H1 (cell line): ENCODE data around the gene AP2A2. TPM values are rescaled to one million over a fixed set of nuclear protein-coding genes. Genes with fewer than 3 reads are reported as not detected.

Experiments used
- CTCF ChIA-PET: fragments of 300-600 bp; sonication (Branson Sonifier 250); formaldehyde crosslinking; loops from one replicate; lab custom pipeline; 2021; ENCODE audit not compliant: partially characterized antibody; lab: Charles Lee
- POLR2A ChIA-PET: fragments of 300-600 bp; sonication (Branson Sonifier 250); formaldehyde crosslinking; loops from one replicate; lab custom pipeline; 2021; ENCODE audit warnings: inconsistent platforms; ENCODE audit not compliant: partially characterized antibody; lab: Charles Lee
- DNase-seq, 2 experiments: peaks; one replicate each; pipeline versions ENCODE4 v3.0.0 to v3.0.0-alpha.2; 2010 to 2022; ENCODE audit warnings: low spot score in 2 of 2, low read depth in 1 of 2, mixed read lengths in 1 of 2
- FAIRE-seq: peaks from 2 replicates; lab custom pipeline; 2011; peaks lifted over from hg19 to GRCh38; lab: Jason Lieb, UNC
- H2AFZ ChIP-seq: 2 replicates; pipeline ENCODE4 v1.8.1; 2012; ENCODE audit warnings: low read length, inconsistent platforms
- H2AK5ac ChIP-seq: 2 replicates; pipeline ENCODE4 v1.6.1; 2013; ENCODE audit warnings: low read depth, low read length
- H2BK120ac ChIP-seq: replicated peaks from 2 replicates; pipeline ENCODE3; 2013; ENCODE audit warnings: low read depth, low read length, inconsistent platforms
- H2BK12ac ChIP-seq: 2 replicates; pipeline ENCODE4 v1.6.1; 2013; ENCODE audit warnings: low read depth, low read length
- H2BK15ac ChIP-seq: 2 replicates; pipeline ENCODE4 v1.6.1; 2013; ENCODE audit warnings: low read length
- H2BK20ac ChIP-seq: 2 replicates; pipeline ENCODE4 v1.6.1; 2013; ENCODE audit warnings: low read length
- H2BK5ac ChIP-seq: 2 replicates; pipeline ENCODE4 v1.6.1; 2013; ENCODE audit warnings: low read depth, low read length
- H3K14ac ChIP-seq: 2 replicates; pipeline ENCODE4 v1.6.1; 2013; ENCODE audit warnings: inconsistent platforms; ENCODE audit not compliant: insufficient read length
- H3K18ac ChIP-seq: 2 replicates; pipeline ENCODE4 v1.6.1; 2013; ENCODE audit warnings: low read length; ENCODE audit errors: extremely low read depth
- H3K23ac ChIP-seq: 2 replicates; pipeline ENCODE4 v1.6.1; 2013; ENCODE audit warnings: inconsistent platforms; ENCODE audit not compliant: insufficient read length
- H3K23me2 ChIP-seq: 2 replicates; pipeline ENCODE4 v1.6.1; 2013; ENCODE audit warnings: low read depth, low read length
- H3K27ac ChIP-seq: 2 replicates; pipeline ENCODE4 v1.6.1; 2011; ENCODE audit warnings: low read depth, low read length, inconsistent platforms
- H3K27me3 ChIP-seq, 4 experiments: replicated peaks in 1 of 4; 1 replicate in 1 of 4; 2 replicates in 3 of 4; pipeline versions ENCODE4 v1.6.1 to v1.8.1; 2011 to 2013; ENCODE audit warnings: low read length in 3 of 4, mild to moderate bottlenecking in 3 of 4, inconsistent platforms in 2 of 4, mixed read lengths in 2 of 4, moderate library complexity in 1 of 4; ENCODE audit not compliant: control insufficient read depth in 3 of 4, insufficient read depth in 3 of 4; ENCODE audit errors: extremely low read depth in 1 of 4
- H3K36me3 ChIP-seq, 4 experiments: 2 replicates each; pipeline versions ENCODE4 v1.6.1 to v1.8.1; 2011 to 2013; ENCODE audit warnings: mild to moderate bottlenecking in 4 of 4, low read length in 3 of 4, moderate library complexity in 2 of 4, control low read depth in 1 of 4, inconsistent platforms in 1 of 4; ENCODE audit not compliant: insufficient read depth in 4 of 4, control insufficient read depth in 2 of 4
- H3K4ac ChIP-seq: replicated peaks from 2 replicates; pipeline ENCODE3; 2013; ENCODE audit warnings: low read length, low read depth, mixed read lengths, inconsistent platforms; ENCODE audit not compliant: insufficient read length
- H3K4me1 ChIP-seq, 4 experiments: replicated peaks in 1 of 4; 1 replicate in 1 of 4; 2 replicates in 3 of 4; pipeline versions ENCODE4 v1.6.1 to v1.8.1; 2011 to 2013; ENCODE audit warnings: low read length in 3 of 4, inconsistent platforms in 2 of 4, mixed read lengths in 1 of 4; ENCODE audit not compliant: insufficient read depth in 4 of 4, control insufficient read depth in 3 of 4
- H3K4me2 ChIP-seq, 2 experiments: 2 replicates each; pipeline versions ENCODE4 v1.6.1 to v1.8.1; 2011 to 2013; ENCODE audit warnings: low read depth in 2 of 2, low read length in 2 of 2, control low read depth in 1 of 2, inconsistent platforms in 1 of 2, mild to moderate bottlenecking in 1 of 2; ENCODE audit not compliant: insufficient read depth in 1 of 2
- H3K4me3 ChIP-seq, 4 experiments: fragments of 200-600, 300-600 bp in 1 of 4; sonication (generic), shearing (Covaris generic), sonication (Bioruptor Twin) in 1 of 4; 2 replicates each; pipeline versions ENCODE4 v1.5.1 to v1.8.1; 2011 to 2016; ENCODE audit warnings: low read length in 4 of 4, low read depth in 3 of 4, control low read depth in 2 of 4, inconsistent platforms in 2 of 4, mild to moderate bottlenecking in 2 of 4, mixed read lengths in 1 of 4, moderate library complexity in 1 of 4; ENCODE audit not compliant: insufficient read depth in 2 of 4; ENCODE audit errors: extremely low read depth in 1 of 4
- H3K56ac ChIP-seq: replicated peaks from 2 replicates; pipeline ENCODE3; 2013; ENCODE audit warnings: low read depth, mild to moderate bottlenecking, mixed read lengths, low read length, inconsistent platforms; ENCODE audit not compliant: insufficient read length
- H3K79me1 ChIP-seq: 2 replicates; pipeline ENCODE4 v1.6.1; 2013; ENCODE audit warnings: low read depth, low read length, control low read depth
- H3K79me2 ChIP-seq, 2 experiments: 2 replicates each; pipeline versions ENCODE4 v1.6.1 to v1.8.1; 2012 to 2013; ENCODE audit warnings: low read length in 2 of 2, mild to moderate bottlenecking in 2 of 2, inconsistent platforms in 1 of 2; ENCODE audit not compliant: insufficient read depth in 2 of 2, control insufficient read depth in 1 of 2
- H3K9ac ChIP-seq, 4 experiments: replicated peaks in 1 of 4; 1 replicate in 1 of 4; 2 replicates in 3 of 4; pipeline versions ENCODE4 v1.6.1 to v1.8.1; 2011 to 2013; ENCODE audit warnings: low read depth in 3 of 4, low read length in 3 of 4, control low read depth in 2 of 4, mild to moderate bottlenecking in 2 of 4, moderate library complexity in 2 of 4, inconsistent platforms in 1 of 4; ENCODE audit errors: extremely low read depth in 1 of 4
- H3K9me3 ChIP-seq, 2 experiments: 2 replicates each; pipeline versions ENCODE4 v1.6.1 to v1.8.1; 2012 to 2013; ENCODE audit warnings: mild to moderate bottlenecking in 2 of 2, moderate library complexity in 2 of 2, control low read depth in 1 of 2, inconsistent platforms in 1 of 2, low read depth in 1 of 2, low read length in 1 of 2, mixed read lengths in 1 of 2; ENCODE audit not compliant: insufficient read depth in 2 of 2
- H4K20me1 ChIP-seq, 2 experiments: replicated peaks in 1 of 2; 2 replicates each; pipeline versions ENCODE3 to v1.8.1; 2011 to 2013; ENCODE audit warnings: inconsistent platforms in 2 of 2, low read length in 2 of 2, mild to moderate bottlenecking in 1 of 2; ENCODE audit not compliant: insufficient read depth in 2 of 2, control insufficient read depth in 1 of 2
- H4K5ac ChIP-seq: 2 replicates; pipeline ENCODE4 v1.6.1; 2013; ENCODE audit warnings: low read length, low read depth, mixed read lengths, inconsistent platforms; ENCODE audit not compliant: insufficient read length
- H4K8ac ChIP-seq: 2 replicates; pipeline ENCODE4 v1.8.0; 2013; ENCODE audit warnings: mild to moderate bottlenecking, moderate library complexity, low read length, inconsistent platforms; ENCODE audit not compliant: insufficient read depth; ENCODE audit errors: extremely low read depth
- H4K91ac ChIP-seq: replicated peaks from 2 replicates; pipeline ENCODE3; 2013; ENCODE audit warnings: low read length, mixed read lengths, inconsistent platforms; ENCODE audit not compliant: insufficient read length
- BCL11A ChIP-seq, 2 experiments: IDR thresholded peaks; one replicate each; pipeline ENCODE4 v1.6.1; 2011; ENCODE audit warnings: low read depth in 2 of 2, low read length in 2 of 2, mild to moderate bottlenecking in 2 of 2
- CBX8 ChIP-seq: fragments of 300-800, 300-1000 bp; sonication (generic); IDR thresholded peaks from 2 replicates; pipeline ENCODE4 v1.7.1; 2016; ENCODE audit warnings: low read depth, low read length, borderline replicate concordance
- EZH2 ChIP-seq: fragments of 200-600 bp; sonication (generic); IDR thresholded peaks from 2 replicates; pipeline ENCODE4 v1.7.1; 2012; ENCODE audit warnings: low read depth, mild to moderate bottlenecking, moderate library complexity, low read length, inconsistent platforms; ENCODE audit not compliant: severe bottlenecking
- JUND ChIP-seq: IDR thresholded peaks from 2 replicates; pipeline ENCODE4 v1.6.1; 2011; ENCODE audit warnings: mild to moderate bottlenecking, improper control_type of control experiment, low read length
- KDM4A ChIP-seq: IDR thresholded peaks from one replicate; pipeline ENCODE4 v1.7.1; 2012; ENCODE audit warnings: low read depth, mild to moderate bottlenecking, moderate library complexity, low read length, inconsistent platforms; ENCODE audit not compliant: severe bottlenecking
- NANOG ChIP-seq: IDR thresholded peaks from 2 replicates; pipeline ENCODE4 v1.6.1; 2011; ENCODE audit warnings: low read length, low read depth, mild to moderate bottlenecking, inconsistent platforms; ENCODE audit not compliant: insufficient read depth, poor library complexity, severe bottlenecking
- NRF1 ChIP-seq: IDR thresholded peaks from 2 replicates; pipeline ENCODE4 v1.6.1; 2011; ENCODE audit warnings: mild to moderate bottlenecking, low read depth, low read length, improper control_type of control experiment
- POLR2A ChIP-seq, 2 experiments: IDR thresholded peaks; 1 replicate in 1 of 2; 2 replicates in 1 of 2; pipeline ENCODE4 v1.6.1; 2011; ENCODE audit warnings: low read depth in 2 of 2, low read length in 2 of 2, mild to moderate bottlenecking in 2 of 2; ENCODE audit errors: control extremely low read depth in 1 of 2
- SAP30 ChIP-seq: fragments of 300-600 bp; sonication (generic); IDR thresholded peaks from 2 replicates; pipeline ENCODE4 v1.7.1; 2012; ENCODE audit warnings: low read length, moderate library complexity, mild to moderate bottlenecking, inconsistent platforms; ENCODE audit not compliant: insufficient read depth, insufficient replicate concordance
- SIN3A ChIP-seq, 2 experiments: IDR thresholded peaks in 1 of 2; conservative IDR thresholded peaks in 1 of 2; 2 replicates each; pipeline ENCODE4 v1.6.1; 2011 to 2012; ENCODE audit warnings: low read length in 2 of 2, improper control_type of control experiment in 1 of 2, low read depth in 1 of 2, mild to moderate bottlenecking in 1 of 2
- SRF ChIP-seq: IDR thresholded peaks from 2 replicates; pipeline ENCODE4 v1.6.1; 2011; ENCODE audit warnings: mild to moderate bottlenecking, low read depth, low read length, moderate library complexity
- TEAD4 ChIP-seq: IDR thresholded peaks from 2 replicates; pipeline ENCODE4 v1.6.1; 2012; ENCODE audit warnings: low read depth, low read length, inconsistent platforms, mixed read lengths
- WGBS, 2 experiments: shearing (Covaris generic) in 1 of 2; methylation state at CpG; one replicate each; pipeline versions ENCODE4 v1.1.6 to v1.1.7; 2013 to 2015; ENCODE audit warnings: low lambda C conversion rate in 2 of 2, mixed read lengths in 2 of 2, inconsistent platforms in 1 of 2, low coverage in 1 of 2, missing lambda C conversion rate in 1 of 2; ENCODE audit not compliant: insufficient replicate concordance in 2 of 2, insufficient coverage in 1 of 2, insufficient read length in 1 of 2; ENCODE audit errors: extremely low coverage in 1 of 2, missing lambda C conversion rate in 1 of 2; 5-methylcytosine and 5-hydroxymethylcytosine counted together
- polyA plus RNA-seq, 7 experiments: library from polyadenylated mRNA; depleted of rRNA in 3 of 7; stranded (reverse) in 5 of 7; unstranded in 2 of 7; fragments of >200 nt in 5 of 7; fragments of 200-250 nt in 2 of 7; gene quantifications; 1 replicate in 5 of 7; 2 replicates in 1 of 7; 4 replicates in 1 of 7; pipeline versions ENCODE4 v1.2.1 to v1.2.3, GENCODE V29; 2011 to 2013; ENCODE audit warnings: missing spikeins in 2 of 7, mixed read lengths in 2 of 7
- total RNA-seq: library from RNA; stranded (reverse); fragmentation: NEBNext Ultra II Directional; extraction: Animal tissue kit (Norgen Biotek cat#: 25700); gene quantifications from 2 replicates; pipeline ENCODE4 v1.2.1, GENCODE V29; 2021

The AP2A2 gene
- total and polyA plus RNA-seq, 2 of the 8 experiments (the other 6 are each of a cell fraction or from before 2014, with no cell fraction given): 50.0 to 65.0 TPM

- Histone ChIP-seq H3K14ac (no peak overlapping the region), H3K79me1 (peaks cover 14% of the 10 kb centered on the region), H3K4me2 (no peak overlapping the region), H2AK5ac (no peak overlapping the region), H2BK15ac (no peak overlapping the region), H3K9ac (no peak overlapping the region), H3K23me2 (0 out of 2 replicates have a peak, but pooled peaks cover 2% of the 10 kb centered on the region), H3K9me3 (peaks cover 3 to 9% of the 10 kb centered on the region in 2 experiments; a peak in 2 of 4 replicates), H3K36me3 (peaks cover 0 to 38% (median 11%) of the 10 kb centered on the region in 4 experiments; a peak in 3 of 8 replicates), H3K4me3 (no peak overlapping the region), H2AFZ (no peak overlapping the region), H4K91ac (no peak overlapping the region), H3K27me3 (no peaks in the 10 kb centered on the region), H3K79me2 (peaks cover 0 to 14% of the 10 kb centered on the region in 2 experiments; a peak in 2 of 4 replicates), H2BK120ac (no peak overlapping the region), H2BK20ac (no peak overlapping the region), H3K27ac (no peak overlapping the region), H3K4me1 (peaks cover 0 to 8% (median 1%) of the 10 kb centered on the region in 4 experiments; a peak in 3 of 7 replicates), H4K8ac (no peak overlapping the region), H2BK12ac (no peak overlapping the region), H3K18ac (no peak overlapping the region), H3K4ac (no peak overlapping the region), H4K5ac (no peak overlapping the region), H4K20me1 (peaks cover 3 to 9% of the 10 kb centered on the region in 2 experiments), H3K23ac (no peak overlapping the region), H3K56ac (no peak overlapping the region), H2BK5ac (no peak overlapping the region)
- ChIA-PET POLR2A (interaction anchor here (0.7 kb wide), 1 partner anchor 10 kb away, joined by 4 read pairs; no protein-coding TSS in a partner anchor), CTCF (interaction anchor here (0.7 kb wide), 2 partner anchors 16 to 542 kb away, joined by 3 read pairs; no protein-coding TSS in a partner anchor)
- WGBS, 2 experiments: 90% methylated on average over 12 of the region's 12 CpGs; no CpG with 5 or more reads in 1 of the 2 experiments
- FAIRE-seq (no peak), DNase-seq (no peak)
- no peak for TF ChIP-seq KDM4A
- TF ChIP-seq NRF1: no peak
- no peak for TF ChIP-seq SIN3A (conservative IDR thresholded peaks at IDR 0.05 in 1 of 2, IDR thresholded peaks at IDR 0.05 in 1 of 2; ENCODE audit: low read depth in 1 of 2, low read length in 2 of 2)
- TF ChIP-seq TEAD4: no peak
- TF ChIP-seq EZH2: no peak
- no peak for TF ChIP-seq NANOG
- TF ChIP-seq CBX8: no peak
- TF ChIP-seq SAP30: no peak
- no peak for TF ChIP-seq JUND
- no peak for TF ChIP-seq BCL11A (IDR thresholded peaks at IDR 0.05; ENCODE audit: low read depth in 2 of 2, low read length in 2 of 2)
- no peak for TF ChIP-seq POLR2A (IDR thresholded peaks at IDR 0.05; ENCODE audit: control extremely low read depth in 1 of 2, low read depth in 2 of 2, low read length in 2 of 2)
- TF ChIP-seq SRF: no peak
Measured at GRCh38 chr11:961921-962320, 36.3 kb downstream of the AP2A2 start.
